Measurements from ENCODE around the gene ARGFX. TPM values are rescaled to one million over a fixed set of nuclear protein-coding genes. Genes with fewer than 3 reads are reported as not detected.
"Not testable (repeated sequence)": the region's sequence is repeated elsewhere in the genome, so short reads cannot be mapped to it uniquely, and the experiment has no call there.

Gene ARGFX
- polyA plus RNA-seq, 1 donor from 2014 or later = not detected

DNA sequence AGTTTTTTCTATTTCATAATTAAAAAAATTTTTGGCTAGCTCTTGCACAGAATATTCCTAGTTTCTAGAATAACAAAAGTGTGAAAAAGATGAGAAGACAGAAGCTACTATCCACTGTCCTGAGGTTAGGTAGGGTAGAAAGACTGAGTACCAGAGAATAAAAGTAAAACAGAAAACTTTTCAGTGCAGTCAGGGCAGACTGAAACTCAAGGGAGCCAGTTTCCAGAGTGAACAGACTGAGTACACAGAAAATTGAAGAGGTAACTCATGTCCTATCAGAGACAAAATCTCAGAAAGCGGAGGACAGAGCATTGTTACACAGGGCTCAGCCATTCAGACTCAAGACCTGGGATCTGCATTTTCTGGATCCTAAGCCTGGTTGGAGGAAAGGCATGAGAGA, 16.7 kb downstream of the ARGFX start:
- Mint-ChIP-seq H3K9me3 (no peaks in the 10 kb centered on the region), H3K27ac (no peak overlapping the region), H3K4me1 (peaks cover 0 to 3% (median 2%) of the 10 kb centered on the region in 3 donors), H3K27me3 (peaks cover 23% of the 10 kb centered on the region), H3K4me3 (peak overlapping the region in 1 of 4 donors; percentile 32), H3K36me3 (peaks cover 2% of the 10 kb centered on the region)

DNA sequence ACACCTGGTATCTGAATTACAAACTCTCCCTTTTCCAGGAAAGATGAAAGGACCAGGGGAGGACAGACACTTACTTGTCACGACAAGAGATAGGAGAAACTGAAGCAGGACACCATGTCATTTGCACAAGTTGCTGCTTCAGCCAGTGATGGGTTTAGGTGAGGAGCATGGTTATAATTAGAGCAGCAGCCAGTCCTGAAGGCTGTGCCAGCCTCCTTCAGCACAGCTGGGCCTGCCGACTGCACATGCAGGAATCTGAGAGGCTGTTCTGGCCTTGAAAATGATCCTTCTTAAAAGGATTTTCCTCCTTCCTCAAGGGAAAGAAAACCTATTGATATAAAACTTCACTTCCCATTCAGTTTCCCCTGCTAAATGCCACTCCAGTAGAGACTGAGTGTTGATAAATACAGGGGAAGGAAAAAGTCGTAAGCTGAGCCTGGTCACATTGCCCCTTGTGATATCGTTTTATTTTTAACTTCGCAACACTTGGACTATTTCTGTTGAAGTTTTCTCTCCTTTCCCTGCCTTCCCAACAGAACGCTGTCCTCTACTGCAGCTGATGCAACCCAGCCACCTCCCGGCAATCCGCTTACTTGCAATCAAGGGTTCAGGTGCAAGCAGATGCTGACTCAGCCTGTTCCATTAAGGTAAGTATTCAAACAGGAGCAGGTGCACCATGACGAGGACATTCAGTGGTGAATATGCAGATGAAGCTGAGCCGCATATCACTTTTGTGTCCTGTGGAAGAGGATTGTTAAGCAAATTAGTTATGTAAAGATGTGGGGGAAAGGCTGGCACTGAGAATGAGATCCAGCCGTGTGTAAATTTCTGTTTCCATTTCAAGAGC, 25.3 kb downstream of the ARGFX start, which contains the start of gene FBXO40:
TSS of gene FBXO40 (plus strand) at position 524 of the 847 bp plus-strand sequence. CDS start 27,197 bp downstream, outside the sequence.
- no peaks in the 10 kb centered on the region for H3K36me3 Mint-ChIP-seq
- peaks cover 3% of the 10 kb centered on the region for H3K27me3 Mint-ChIP-seq
- H3K4me1 Mint-ChIP-seq = peaks cover 6 to 10% (median 8%) of the 10 kb centered on the region in 3 donors
- H3K4me3 Mint-ChIP-seq = peak within 1 kb of the TSS in 2 of 4 donors; percentile 40 to 82
- H3K9me3 Mint-ChIP-seq = no peaks in the 10 kb centered on the region
- no peak within 1 kb of the TSS for H3K27ac Mint-ChIP-seq

DNA sequence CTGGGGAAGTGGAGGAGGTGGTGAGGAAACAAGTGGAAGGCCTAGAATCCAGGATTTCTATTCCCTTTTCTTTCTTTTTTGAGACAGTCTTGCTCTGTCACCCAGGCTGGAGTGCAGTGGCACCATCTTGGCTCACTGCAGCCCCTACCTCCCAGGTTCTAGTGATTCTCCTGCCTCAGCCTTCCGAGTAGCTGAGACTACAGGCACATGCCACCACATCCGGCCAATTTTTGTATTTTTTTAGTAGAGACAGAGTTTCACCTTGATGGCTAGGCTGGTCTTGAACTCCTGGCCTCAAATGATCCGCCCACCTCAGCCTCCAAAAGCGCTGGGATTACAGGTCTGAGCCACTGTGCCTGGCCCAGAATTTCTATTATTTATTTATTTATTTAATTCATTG, 26.1 kb downstream of the ARGFX start:
- not testable (repeated sequence) for H3K9me3 Mint-ChIP-seq, H3K27me3 Mint-ChIP-seq, H3K36me3 Mint-ChIP-seq, H3K27ac Mint-ChIP-seq
- Mint-ChIP-seq H3K4me3 (peak overlapping the region in 1 of 4 donors; percentile 40), H3K4me1 (peaks cover 6 to 10% (median 8%) of the 10 kb centered on the region in 3 donors)

DNA sequence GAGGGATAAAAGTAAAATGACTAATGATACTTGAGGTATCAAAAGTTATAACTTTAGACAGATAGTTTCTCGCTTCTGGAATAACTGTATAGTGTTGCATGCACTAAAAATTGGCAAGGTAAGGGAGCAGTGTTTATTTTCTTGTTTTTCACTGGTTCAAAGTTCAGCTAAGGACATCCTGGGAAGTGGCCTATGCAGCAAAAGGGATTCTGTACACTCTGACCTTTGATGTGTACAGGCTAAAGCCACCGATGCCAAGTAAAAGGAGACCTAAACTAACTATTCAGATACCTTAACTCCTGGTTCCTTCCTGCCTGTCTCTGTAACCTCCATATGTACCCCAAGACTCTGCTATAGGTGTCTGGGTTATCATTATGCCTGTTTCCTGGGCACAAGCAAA, 27.1 kb downstream of the ARGFX start:
- H3K27ac Mint-ChIP-seq = no peak overlapping the region
- H3K4me1 Mint-ChIP-seq = peaks cover 6 to 10% (median 8%) of the 10 kb centered on the region in 3 donors
- H3K27me3 Mint-ChIP-seq = no peaks in the 10 kb centered on the region
- no peaks in the 10 kb centered on the region for H3K36me3 Mint-ChIP-seq
- no peak overlapping the region for H3K4me3 Mint-ChIP-seq
- H3K9me3 Mint-ChIP-seq = no peaks in the 10 kb centered on the region

DNA sequence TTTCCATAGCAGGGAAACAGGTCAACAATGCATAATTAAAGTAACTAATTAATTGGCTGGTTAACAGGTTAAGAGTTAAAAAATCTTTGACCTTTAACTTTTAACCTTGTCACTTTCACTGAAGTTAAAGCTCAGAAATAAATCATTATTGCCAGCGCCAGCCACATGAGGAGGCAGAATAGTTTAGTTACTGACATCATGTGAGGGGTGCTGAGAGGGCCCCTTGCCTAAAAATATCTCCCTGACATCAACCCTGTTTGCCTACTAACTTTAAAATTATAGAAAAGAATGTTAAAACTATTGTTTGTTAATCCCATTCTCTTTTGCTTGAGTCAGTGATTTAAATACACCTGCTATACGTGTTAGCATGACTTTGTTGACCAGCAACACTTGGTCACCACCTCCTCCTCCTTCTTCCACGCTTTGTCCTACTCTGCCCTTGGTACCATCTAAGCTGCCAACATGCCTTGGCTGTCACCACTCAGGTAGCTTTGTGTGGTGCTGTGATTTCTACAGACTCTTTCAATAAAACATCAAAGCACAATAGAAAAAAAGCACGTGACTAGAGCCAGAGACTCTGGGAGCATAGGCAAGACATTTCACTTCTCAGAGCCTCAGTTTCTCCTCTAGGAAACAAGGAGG, 28.1 kb downstream of the ARGFX start:
- peaks cover 6 to 10% (median 8%) of the 10 kb centered on the region in 3 donors for H3K4me1 Mint-ChIP-seq
- H3K27me3 Mint-ChIP-seq = no peaks in the 10 kb centered on the region
- H3K9me3 Mint-ChIP-seq = no peaks in the 10 kb centered on the region
- no peak overlapping the region for H3K27ac Mint-ChIP-seq
- H3K36me3 Mint-ChIP-seq = no peaks in the 10 kb centered on the region
- H3K4me3 Mint-ChIP-seq = no peak overlapping the region

DNA sequence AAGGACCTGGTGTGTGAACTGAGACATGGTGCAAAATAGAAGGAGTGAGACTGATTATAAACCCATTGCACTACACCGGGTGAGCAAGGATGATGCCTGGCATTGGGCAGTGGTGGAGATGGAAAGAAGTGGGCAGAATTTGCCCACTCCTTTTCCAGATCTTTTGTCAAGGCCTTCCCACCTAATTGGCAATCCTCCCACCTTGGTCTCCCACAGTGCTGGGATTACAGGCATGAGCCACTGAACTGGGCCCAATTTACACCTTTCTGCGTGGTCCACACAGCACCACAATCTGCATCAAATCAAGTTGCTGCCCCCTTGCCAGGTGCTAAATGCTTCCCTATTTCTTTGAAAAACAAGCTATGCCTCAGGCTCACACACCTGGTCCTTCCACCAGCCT, 30.8 kb downstream of the ARGFX start:
- peaks cover 1 to 3% (median 2%) of the 10 kb centered on the region in 3 donors for H3K4me1 Mint-ChIP-seq
- no peak overlapping the region for H3K27ac Mint-ChIP-seq
- H3K4me3 Mint-ChIP-seq = no peak overlapping the region
- no peaks in the 10 kb centered on the region for H3K9me3 Mint-ChIP-seq
- no peaks in the 10 kb centered on the region for H3K36me3 Mint-ChIP-seq
- no peaks in the 10 kb centered on the region for H3K27me3 Mint-ChIP-seq

DNA sequence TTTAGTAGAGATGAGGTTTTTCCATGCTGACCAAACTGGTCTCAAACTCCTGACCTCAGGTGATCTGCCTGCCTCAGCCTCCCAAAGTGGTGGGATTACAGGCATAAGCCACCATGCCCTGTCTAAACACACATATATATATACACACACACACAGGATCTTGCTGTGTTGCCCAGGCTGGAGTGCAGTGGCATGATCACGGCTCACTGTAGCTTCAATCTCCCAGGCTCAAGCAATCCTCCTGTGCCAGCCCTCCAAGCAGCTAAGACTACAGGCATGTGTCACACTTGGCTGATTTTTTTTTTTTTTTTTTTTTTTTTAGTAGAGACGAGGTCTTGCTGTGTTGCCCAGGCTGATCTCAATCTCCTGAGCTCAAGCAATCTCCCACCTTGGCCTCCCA, 32.2 kb downstream of the ARGFX start:
- H3K27me3 Mint-ChIP-seq = not testable (repeated sequence)

DNA sequence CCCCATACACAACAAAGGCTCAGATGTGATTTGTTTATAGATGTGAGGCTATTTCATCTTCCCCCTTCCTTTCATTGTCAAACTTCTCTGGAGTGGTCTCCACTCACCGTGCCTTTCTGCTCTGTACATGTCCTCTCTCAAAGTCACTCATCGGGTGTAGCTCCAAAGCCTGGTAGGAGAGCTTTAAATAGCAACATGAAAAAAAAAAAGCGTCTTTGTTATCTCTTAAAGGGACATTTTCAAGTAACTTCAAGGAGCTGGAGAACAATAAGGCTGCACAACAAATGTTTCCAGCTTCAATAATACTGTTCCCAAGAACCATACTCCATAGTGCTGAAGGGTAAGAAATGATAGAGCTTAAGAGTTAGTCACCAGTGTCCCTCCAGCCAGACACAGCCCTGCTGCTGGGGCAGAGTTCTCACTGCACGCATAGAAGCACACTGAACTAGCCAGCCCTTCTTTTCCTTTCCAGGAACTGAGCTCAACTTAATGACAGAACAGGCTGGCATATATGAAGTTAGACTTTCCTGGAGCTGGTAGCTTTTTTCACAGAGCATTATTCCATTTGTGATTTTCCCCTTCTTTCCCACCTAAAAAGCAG, 33.6 kb downstream of the ARGFX start:
- H3K4me3 Mint-ChIP-seq = no peak overlapping the region
- H3K27me3 Mint-ChIP-seq = no peaks in the 10 kb centered on the region
- no peaks in the 10 kb centered on the region for H3K4me1 Mint-ChIP-seq
- H3K27ac Mint-ChIP-seq = no peak overlapping the region
- H3K9me3 Mint-ChIP-seq = no peaks in the 10 kb centered on the region
- H3K36me3 Mint-ChIP-seq = no peaks in the 10 kb centered on the region

More for the DNA sequence above, 32.2 kb downstream of the ARGFX start:
- H3K4me3 Mint-ChIP-seq, H3K9me3 Mint-ChIP-seq, H3K36me3 Mint-ChIP-seq, H3K4me1 Mint-ChIP-seq, H3K27ac Mint-ChIP-seq: not testable (repeated sequence)

DNA sequence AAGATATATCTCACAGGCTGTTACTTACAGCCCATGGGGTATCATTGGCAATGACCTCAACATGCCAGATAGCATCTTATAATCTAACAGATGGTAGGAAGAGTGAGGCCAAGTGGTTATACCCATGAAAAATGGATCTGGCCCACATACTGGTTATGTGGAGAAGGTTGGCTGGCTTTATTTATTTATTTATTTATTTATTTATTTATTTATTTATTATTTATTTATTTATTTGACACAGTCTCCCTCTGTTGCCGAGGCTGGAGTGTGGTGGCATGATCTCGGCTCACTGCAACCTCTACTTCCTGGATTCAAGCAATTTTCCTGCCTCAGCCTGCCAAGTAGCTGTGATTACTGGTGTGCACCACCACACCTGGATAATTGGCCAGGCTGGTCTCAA, 37.0 kb downstream of the ARGFX start:
- Mint-ChIP-seq H3K36me3 (no peaks in the 10 kb centered on the region), H3K9me3 (no peaks in the 10 kb centered on the region), H3K4me1 (no peaks in the 10 kb centered on the region), H3K27me3 (no peaks in the 10 kb centered on the region), H3K27ac (no peak overlapping the region), H3K4me3 (no peak overlapping the region)

DNA sequence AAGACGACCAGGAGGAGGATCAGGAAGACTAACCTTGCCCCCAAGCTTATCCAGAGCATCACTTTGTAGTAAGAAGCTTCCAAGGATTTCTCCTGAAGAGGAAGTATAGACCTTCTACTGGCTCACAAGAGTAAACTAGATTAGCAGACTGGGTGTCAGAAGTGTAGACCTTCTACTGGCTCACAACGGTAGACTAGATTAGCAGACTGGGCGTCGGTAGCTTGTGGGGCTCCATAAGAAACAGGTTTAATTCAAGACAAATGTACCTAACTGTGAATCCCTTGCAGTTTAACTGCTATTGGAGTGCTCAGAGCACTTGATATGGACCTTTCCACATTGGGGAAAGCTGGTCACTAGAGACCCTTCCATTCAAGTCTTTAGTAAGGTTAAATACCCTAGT, 38.4 kb downstream of the ARGFX start:
- Mint-ChIP-seq H3K4me1 (no peaks in the 10 kb centered on the region), H3K4me3 (no peak overlapping the region), H3K36me3 (no peaks in the 10 kb centered on the region), H3K27me3 (no peaks in the 10 kb centered on the region), H3K27ac (no peak overlapping the region), H3K9me3 (no peaks in the 10 kb centered on the region)

Other genes with a start within 250 kb of the ARGFX start
- gene POLQ, start 22.0 kb upstream of the ARGFX start, polyA plus RNA-seq = not detected
- 0.18 TPM for gene FBXO40, start 25.4 kb downstream of the ARGFX start, polyA plus RNA-seq
- 468 TPM for gene HCLS1, start 93.0 kb downstream of the ARGFX start, polyA plus RNA-seq
- 10.0 TPM for gene GOLGB1, start 181.8 kb downstream of the ARGFX start, polyA plus RNA-seq